NCI-H748 (cell line): ENCODE data around the gene TTC12.

Experiments used
- DNase-seq: peaks from one replicate; lab custom pipeline; 2025; ENCODE audit not compliant: unreplicated experiment; lab: John Stamatoyannopoulos, UW

Gene TTC12

GRCh38 chr11:113400631-113401230 is 86.3 kb downstream of the TTC12 start:
- DNase-seq, result no peak

GRCh38 chr11:113401718-113402117 is 87.3 kb downstream of the TTC12 start:
- peak; percentile 86 for DNase-seq

GRCh38 chr11:113404859-113405430 is 90.6 kb downstream of the TTC12 start:
- DNase-seq, result no peak

GRCh38 chr11:113405724-113406478 is 91.5 kb downstream of the TTC12 start:
- no peak for DNase-seq

- no peak for DNase-seq
These were observed 92.8 kb downstream of the TTC12 start for GRCh38 chr11:113407163-113407562.

GRCh38 chr11:113408206-113408605 is 93.8 kb downstream of the TTC12 start:
- no peak for DNase-seq

GRCh38 chr11:113408887-113409286 is 94.5 kb downstream of the TTC12 start:
- no peak for DNase-seq

GRCh38 chr11:113409526-113409925 is 95.1 kb downstream of the TTC12 start:
- DNase-seq, result no peak

- no peak for DNase-seq
These were observed 96.2 kb downstream of the TTC12 start for GRCh38 chr11:113410414-113411135.

GRCh38 chr11:113411536-113411935 is 97.2 kb downstream of the TTC12 start:
- DNase-seq, result no peak

- DNase-seq, result no peak
These were observed 98.3 kb downstream of the TTC12 start for GRCh38 chr11:113412675-113413074.

GRCh38 chr11:113415343-113415742 is 101.0 kb downstream of the TTC12 start:
- DNase-seq, result no peak
